Activated CD4-positive, alpha-beta T cell treated with anti-CD3 and anti-CD28 coated beads, Interleukin-2, amount 10 ng/mL, durations not matched to agents 7 days and 5 days (primary cell): Measurements from ENCODE around the gene ATXN1. TPM values are rescaled to one million over a fixed set of nuclear protein-coding genes. Genes with fewer than 3 reads are reported as not detected.

Experiments
- CTCF ChIA-PET: fragments of 350-600 bp; sonication (Branson Sonifier 250); formaldehyde crosslinking; loops from one replicate; lab custom pipeline; 2021; ENCODE audit warnings: antibody characterized with exemption; lab: Charles Lee
- POLR2A ChIA-PET: fragments of 350-600 bp; sonication (Branson Sonifier 250); formaldehyde crosslinking; loops from one replicate; lab custom pipeline; 2021; ENCODE audit warnings: antibody characterized with exemption; lab: Charles Lee
- DNase-seq: peaks from one replicate; pipeline ENCODE4 v3.0.0-alpha.2; 2020
- H3K27ac Mint-ChIP-seq: one replicate; pipeline ENCODE4 v1.8.0; 2021; ENCODE audit warnings: mild to moderate bottlenecking, moderate library complexity, mixed read lengths
- H3K27me3 Mint-ChIP-seq: one replicate; pipeline ENCODE4 v1.8.0; 2021; ENCODE audit warnings: mixed read lengths
- H3K36me3 Mint-ChIP-seq: one replicate; pipeline ENCODE4 v1.8.0; 2021; ENCODE audit warnings: low read depth, mixed read lengths
- H3K4me1 Mint-ChIP-seq: one replicate; pipeline ENCODE4 v1.8.0; 2021; ENCODE audit warnings: mixed read lengths
- H3K4me3 Mint-ChIP-seq: one replicate; pipeline ENCODE4 v1.8.0; 2021; ENCODE audit warnings: mild to moderate bottlenecking, moderate library complexity, mixed read lengths
- H3K9me3 Mint-ChIP-seq: one replicate; pipeline ENCODE4 v1.8.0; 2021; ENCODE audit warnings: mixed read lengths
- total RNA-seq, 2 experiments: library from RNA; stranded (reverse); gene quantifications; one replicate each; pipeline ENCODE4 v1.2.3, GENCODE V29; 2021

Gene ATXN1
- total RNA-seq, 2 experiments from 2014 or later, result 36.0 to 40.4 TPM

DNA sequence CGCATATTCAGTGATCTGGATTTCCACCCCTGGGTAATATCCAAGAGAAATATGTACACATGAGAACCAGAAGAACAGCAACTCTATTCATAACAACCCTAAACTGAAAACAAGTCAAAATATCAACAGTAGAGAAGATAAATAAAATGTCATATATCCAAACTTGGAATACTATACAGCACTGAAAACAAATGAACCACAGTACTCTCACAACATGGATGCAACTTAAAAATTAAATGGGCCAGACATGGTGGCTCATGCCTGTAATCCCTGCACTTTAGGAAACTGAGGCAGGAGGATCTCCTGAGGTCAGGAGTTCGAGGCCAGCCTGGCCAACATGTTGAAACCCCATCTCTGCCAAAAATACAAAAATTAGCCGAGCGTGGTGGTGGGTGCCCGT, 16.5 kb upstream of the ATXN1 start:
- Mint-ChIP-seq H3K27ac (no peak overlapping the region), H3K27me3 (peaks cover 5% of the 10 kb centered on the region), H3K9me3 (no peaks in the 10 kb centered on the region), H3K36me3 (no peaks in the 10 kb centered on the region), H3K4me1 (no peaks in the 10 kb centered on the region), H3K4me3 (no peak overlapping the region)
- ChIA-PET CTCF (interaction anchor here (0.6 to 1.1 kb wide), 2 partner anchors 15 to 1321 kb away, joined by 3 read pairs; no protein-coding TSS in a partner anchor), POLR2A (no interaction called here)
- DNase-seq, result no peak

DNA sequence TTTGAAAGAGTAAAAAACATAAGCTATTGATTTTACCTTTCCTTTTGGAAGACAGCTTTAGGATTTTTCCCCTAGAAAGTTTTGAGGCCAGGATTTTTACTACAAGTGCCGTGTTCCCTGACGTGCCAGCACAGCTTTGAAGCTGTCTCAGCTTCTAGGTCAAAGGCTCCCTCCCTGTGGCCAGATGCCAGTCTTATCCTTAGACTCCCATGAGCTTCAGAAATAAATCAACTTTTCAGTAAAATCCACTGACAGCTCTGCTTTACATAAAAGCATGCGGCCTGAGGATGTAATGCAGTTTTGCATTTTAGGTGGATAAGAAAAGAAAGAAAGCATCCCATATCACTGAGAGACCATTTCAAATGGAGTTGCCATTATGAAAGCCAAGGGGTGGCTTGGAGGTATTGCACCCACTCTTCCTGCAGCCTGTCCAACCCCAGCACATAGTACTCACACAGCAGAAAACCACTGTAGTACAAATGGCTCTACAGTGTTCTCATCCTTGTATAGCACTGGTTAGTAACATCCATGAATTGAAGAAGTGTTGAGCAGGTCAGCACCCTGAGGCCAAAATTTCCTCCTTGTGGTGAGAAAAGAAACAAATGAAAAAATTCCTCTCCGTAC, 15.2 kb upstream of the ATXN1 start:
- DNase-seq, result no peak
- Mint-ChIP-seq H3K4me3 (no peak overlapping the region), H3K27ac (no peak overlapping the region), H3K4me1 (peaks cover 4% of the 10 kb centered on the region), H3K36me3 (no peaks in the 10 kb centered on the region), H3K27me3 (peaks cover 5% of the 10 kb centered on the region), H3K9me3 (no peaks in the 10 kb centered on the region)
- POLR2A ChIA-PET, result no interaction called here
- CTCF ChIA-PET, result no interaction called here

DNA sequence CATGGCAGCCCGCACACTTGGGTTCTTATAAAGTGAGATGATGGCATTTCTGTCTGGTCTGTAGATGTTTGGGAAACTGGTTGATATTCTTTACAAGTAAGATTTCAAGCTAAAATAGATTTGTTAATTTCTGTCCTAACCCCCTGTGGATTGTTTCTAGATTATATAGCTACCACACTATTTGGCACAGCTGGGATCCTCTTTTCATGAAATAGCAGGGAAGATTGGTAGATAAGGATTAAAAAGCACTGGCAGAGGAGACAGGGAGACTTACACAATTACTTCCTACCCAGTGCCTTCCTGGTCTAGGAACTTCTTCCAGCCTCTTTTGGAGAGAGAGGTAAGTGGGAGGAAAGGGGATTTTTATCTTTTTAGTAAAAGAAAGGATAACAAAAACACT, 13.2 kb upstream of the ATXN1 start:
- no peak for DNase-seq
- no peaks in the 10 kb centered on the region for H3K9me3 Mint-ChIP-seq
- POLR2A ChIA-PET, result no interaction called here
- H3K4me1 Mint-ChIP-seq, result peaks cover 23% of the 10 kb centered on the region
- H3K36me3 Mint-ChIP-seq, result no peaks in the 10 kb centered on the region
- CTCF ChIA-PET, result interaction anchor here (1.5 kb wide), 2 partner anchors 10 to 11 kb away, joined by 3 read pairs; no protein-coding TSS in a partner anchor
- H3K27me3 Mint-ChIP-seq, result peaks cover 2% of the 10 kb centered on the region
- H3K27ac Mint-ChIP-seq, result no peak overlapping the region
- no peak overlapping the region for H3K4me3 Mint-ChIP-seq

DNA sequence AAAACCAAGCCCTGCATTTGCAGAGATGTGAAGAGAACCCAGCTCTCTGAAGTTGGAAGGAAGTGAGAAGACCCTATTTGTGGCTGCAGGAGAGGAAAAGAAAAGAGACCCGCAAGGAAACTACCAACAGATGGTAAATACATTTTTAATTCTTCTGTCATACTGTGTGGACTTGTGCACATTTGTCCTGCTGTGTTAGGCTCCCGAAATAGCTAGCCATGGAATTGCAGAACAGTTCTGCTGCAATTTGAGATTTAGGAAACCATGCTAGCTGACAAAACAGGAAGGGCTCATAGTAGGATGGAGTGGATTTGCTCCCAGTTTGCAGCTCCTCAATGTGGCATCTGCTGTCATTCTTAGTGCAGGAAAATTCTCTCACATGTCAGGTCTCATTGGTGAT, 12.1 kb upstream of the ATXN1 start:
- Mint-ChIP-seq H3K4me3 (no peak overlapping the region), H3K36me3 (no peaks in the 10 kb centered on the region), H3K4me1 (peaks cover 34% of the 10 kb centered on the region), H3K27ac (no peak overlapping the region), H3K9me3 (no peaks in the 10 kb centered on the region), H3K27me3 (no peaks in the 10 kb centered on the region)
- no peak for DNase-seq
- CTCF ChIA-PET, result interaction anchor here (0.6 to 3.4 kb wide), 5 partner anchors 9 to 336 kb away, joined by 3 to 23 read pairs (median 4); partner anchors contain the start of gene ATXN1
- POLR2A ChIA-PET, result no interaction called here

DNA sequence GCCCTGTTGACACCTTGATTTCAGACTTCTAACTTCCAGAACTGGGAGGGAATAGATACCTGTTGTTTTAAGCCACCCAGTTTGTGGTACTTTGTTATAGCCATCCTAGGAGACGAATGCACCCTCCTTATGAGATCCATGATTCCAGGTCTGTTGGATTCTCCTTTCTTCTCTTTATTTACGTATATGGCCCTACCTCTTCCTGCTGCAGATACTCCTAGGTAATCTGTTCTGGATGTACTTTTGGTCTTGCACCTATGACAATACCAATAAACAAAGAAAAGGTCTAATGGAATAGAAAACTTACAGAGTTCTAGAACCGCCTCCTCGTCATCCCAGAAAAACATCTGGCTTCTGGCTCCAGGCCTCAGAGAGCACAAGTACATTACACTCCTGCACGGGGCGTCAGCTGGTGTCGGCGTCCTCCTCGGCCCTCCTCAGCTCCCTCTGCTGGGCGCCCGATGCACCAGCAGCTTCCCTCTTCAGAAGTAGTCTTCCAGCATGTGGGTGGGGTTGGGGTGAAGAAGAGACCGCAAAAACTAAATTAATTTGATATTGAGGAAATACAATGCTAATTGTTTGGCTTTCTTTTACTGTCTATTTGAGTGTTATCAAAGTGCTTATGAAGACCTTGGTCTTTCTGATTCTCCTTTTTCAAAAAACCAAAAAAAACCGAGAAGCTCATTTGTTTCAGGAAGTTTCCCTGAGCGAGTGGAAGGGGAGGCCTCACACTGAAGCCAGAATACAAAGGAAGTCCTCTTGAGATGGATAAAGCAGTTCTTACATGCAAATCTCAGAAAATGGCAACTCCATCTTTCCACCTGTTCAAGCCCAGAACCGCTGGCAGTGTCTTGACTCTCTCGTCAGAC, 9.7 kb upstream of the ATXN1 start:
- H3K27me3 Mint-ChIP-seq, result no peaks in the 10 kb centered on the region
- peaks cover 53% of the 10 kb centered on the region for H3K4me1 Mint-ChIP-seq
- no peak overlapping the region for H3K27ac Mint-ChIP-seq
- H3K4me3 Mint-ChIP-seq, result no peak overlapping the region
- POLR2A ChIA-PET, result no interaction called here
- peaks cover 4% of the 10 kb centered on the region for H3K36me3 Mint-ChIP-seq
- H3K9me3 Mint-ChIP-seq, result no peaks in the 10 kb centered on the region
- CTCF ChIA-PET, result interaction anchor here (0.6 to 3.4 kb wide), 18 partner anchors 8 to 448 kb away, joined by 3 to 23 read pairs (median 4); partner anchors contain the start of gene ATXN1
- DNase-seq, result peak; percentile 73

DNA sequence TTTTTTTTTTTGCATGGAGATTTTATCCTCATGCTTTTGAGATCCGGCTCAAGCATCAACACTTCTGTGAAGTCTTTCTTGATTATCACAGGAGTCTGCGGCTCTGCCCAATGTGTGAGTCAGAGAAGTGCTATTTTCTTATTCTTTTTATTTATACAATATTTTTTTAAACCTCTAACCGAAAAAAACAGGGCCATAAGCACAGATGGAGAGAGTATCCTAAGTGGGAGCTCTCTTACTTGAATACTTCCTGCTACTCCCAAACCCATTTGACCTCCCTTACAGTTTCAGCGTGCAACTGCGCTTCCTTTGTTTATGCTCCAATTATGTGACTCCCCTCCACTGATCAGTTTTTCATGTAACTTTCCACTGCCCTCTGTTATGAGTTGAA, 8.7 kb upstream of the ATXN1 start:
- Mint-ChIP-seq H3K27me3 (no peaks in the 10 kb centered on the region), H3K4me3 (no peak overlapping the region), H3K9me3 (no peaks in the 10 kb centered on the region), H3K27ac (peak overlapping the region; percentile 43), H3K36me3 (peaks cover 4% of the 10 kb centered on the region), H3K4me1 (peaks cover 61% of the 10 kb centered on the region)
- CTCF ChIA-PET, result interaction anchor here (0.6 to 2.2 kb wide), 3 partner anchors 13 to 442 kb away, joined by 3 to 15 read pairs (median 5); no protein-coding TSS in a partner anchor
- POLR2A ChIA-PET, result no interaction called here
- no peak for DNase-seq

DNA sequence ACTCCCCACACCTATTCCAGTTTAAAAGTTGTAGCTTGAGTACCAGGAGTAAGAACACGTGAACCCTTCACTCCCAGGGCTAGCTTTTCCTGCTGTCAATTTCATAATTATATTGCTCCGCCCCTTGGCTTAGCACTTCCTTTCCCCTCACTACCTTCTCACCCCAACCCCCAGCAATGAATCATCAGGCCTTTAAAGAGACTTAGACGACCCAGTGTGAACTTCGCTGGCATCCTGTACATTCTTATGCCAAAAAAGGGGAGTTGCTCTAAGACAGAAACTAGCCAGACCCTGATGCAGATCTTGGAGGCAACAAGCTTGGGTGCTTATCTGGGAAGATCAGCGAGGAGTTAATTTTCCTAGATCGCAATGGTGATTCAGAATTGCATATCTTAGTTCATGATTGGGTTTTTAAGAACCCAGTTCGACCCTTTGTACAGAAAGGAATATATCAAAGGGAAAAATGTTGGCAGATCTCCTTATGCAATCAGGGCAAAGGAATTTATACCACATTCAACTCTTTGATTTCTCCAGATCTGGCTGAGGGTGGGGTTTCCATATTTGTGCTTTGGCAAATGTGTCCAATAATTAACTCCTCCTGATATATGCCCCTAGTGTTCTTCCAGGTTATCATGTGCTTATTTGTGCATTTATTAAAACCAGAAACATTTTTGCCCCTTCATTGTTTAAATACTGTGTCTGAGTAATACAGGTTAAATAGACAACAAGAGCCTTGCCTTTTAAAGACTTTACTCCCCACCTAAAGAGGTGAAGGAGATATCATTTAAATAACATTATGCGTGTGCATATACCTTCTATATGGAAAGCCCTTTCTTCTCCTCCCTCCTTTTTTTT, 8.1 kb upstream of the ATXN1 start:
- no peaks in the 10 kb centered on the region for H3K9me3 Mint-ChIP-seq
- peak; percentile 77 for DNase-seq
- CTCF ChIA-PET, result interaction anchor here (0.6 to 0.8 kb wide), 2 partner anchors 55 to 441 kb away, joined by 3 read pairs; no protein-coding TSS in a partner anchor
- H3K27me3 Mint-ChIP-seq, result no peaks in the 10 kb centered on the region
- H3K36me3 Mint-ChIP-seq, result peaks cover 7% of the 10 kb centered on the region
- POLR2A ChIA-PET, result no interaction called here
- H3K4me3 Mint-ChIP-seq, result no peak overlapping the region
- H3K27ac Mint-ChIP-seq, result peak overlapping the region; percentile 43
- peaks cover 67% of the 10 kb centered on the region for H3K4me1 Mint-ChIP-seq

DNA sequence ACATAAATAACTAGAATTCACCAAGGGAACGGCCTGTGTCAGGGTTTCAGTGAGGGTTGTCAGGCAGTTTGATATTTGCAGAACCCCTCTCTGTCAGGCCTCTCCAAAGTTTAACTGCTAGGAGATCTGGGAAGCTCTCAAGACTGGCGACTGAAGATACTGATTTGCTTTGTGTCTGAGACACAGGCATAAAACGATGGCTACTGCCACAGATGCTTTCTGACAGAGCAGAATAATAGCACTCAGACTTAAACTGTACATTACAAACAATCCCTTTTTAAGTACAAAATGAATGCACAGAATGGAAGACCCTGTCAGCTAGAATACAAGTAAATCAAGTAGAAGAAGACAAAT, 7.2 kb upstream of the ATXN1 start:
- Mint-ChIP-seq H3K27me3 (no peaks in the 10 kb centered on the region), H3K36me3 (peaks cover 7% of the 10 kb centered on the region), H3K27ac (no peak overlapping the region), H3K4me3 (no peak overlapping the region), H3K9me3 (no peaks in the 10 kb centered on the region), H3K4me1 (peaks cover 76% of the 10 kb centered on the region)
- ChIA-PET POLR2A (no interaction called here), CTCF (interaction anchor here (1.2 to 1.5 kb wide), 2 partner anchors 16 to 77 kb away, joined by 3 read pairs; no protein-coding TSS in a partner anchor)
- DNase-seq, result no peak

DNA sequence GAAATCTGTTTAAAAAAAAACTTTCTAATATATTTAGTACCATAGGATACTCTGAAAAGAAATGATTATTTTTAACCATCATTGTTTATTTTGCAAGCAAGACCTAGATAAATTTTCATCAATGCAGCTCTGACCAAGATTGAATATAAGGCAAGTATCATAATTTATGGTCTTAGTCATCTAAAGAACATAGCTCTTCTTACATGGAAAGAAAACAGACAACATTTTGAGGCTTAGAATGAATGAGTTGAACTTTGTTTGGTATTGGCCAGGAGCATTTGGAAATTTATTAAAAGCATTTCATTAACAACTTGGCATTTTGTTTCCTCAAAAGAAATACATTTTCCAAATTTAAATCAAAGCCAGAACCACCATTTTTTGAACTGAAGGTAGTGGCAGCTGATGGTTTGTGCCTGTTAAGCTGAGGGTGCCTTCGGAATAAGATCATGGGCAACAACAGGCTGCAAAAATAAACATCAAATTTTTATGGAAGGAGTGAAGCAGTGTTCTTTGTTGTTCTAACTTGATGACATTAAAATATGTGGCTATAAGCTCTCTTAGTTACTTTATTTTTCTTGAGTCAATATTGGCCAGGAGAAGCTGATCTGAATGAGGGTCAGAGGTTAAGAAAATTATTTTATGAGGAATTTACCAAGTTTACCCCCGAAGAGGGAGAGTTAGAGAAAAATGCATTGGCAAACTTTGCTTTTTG, 6.7 kb upstream of the ATXN1 start:
- no peak for DNase-seq
- Mint-ChIP-seq H3K27me3 (no peaks in the 10 kb centered on the region), H3K27ac (no peak overlapping the region), H3K4me3 (no peak overlapping the region), H3K9me3 (no peaks in the 10 kb centered on the region), H3K36me3 (peaks cover 7% of the 10 kb centered on the region), H3K4me1 (peaks cover 80% of the 10 kb centered on the region)
- POLR2A ChIA-PET, result no interaction called here
- CTCF ChIA-PET, result interaction anchor here (0.8 to 1.5 kb wide), 4 partner anchors 16 to 77 kb away, joined by 3 read pairs; no protein-coding TSS in a partner anchor

DNA sequence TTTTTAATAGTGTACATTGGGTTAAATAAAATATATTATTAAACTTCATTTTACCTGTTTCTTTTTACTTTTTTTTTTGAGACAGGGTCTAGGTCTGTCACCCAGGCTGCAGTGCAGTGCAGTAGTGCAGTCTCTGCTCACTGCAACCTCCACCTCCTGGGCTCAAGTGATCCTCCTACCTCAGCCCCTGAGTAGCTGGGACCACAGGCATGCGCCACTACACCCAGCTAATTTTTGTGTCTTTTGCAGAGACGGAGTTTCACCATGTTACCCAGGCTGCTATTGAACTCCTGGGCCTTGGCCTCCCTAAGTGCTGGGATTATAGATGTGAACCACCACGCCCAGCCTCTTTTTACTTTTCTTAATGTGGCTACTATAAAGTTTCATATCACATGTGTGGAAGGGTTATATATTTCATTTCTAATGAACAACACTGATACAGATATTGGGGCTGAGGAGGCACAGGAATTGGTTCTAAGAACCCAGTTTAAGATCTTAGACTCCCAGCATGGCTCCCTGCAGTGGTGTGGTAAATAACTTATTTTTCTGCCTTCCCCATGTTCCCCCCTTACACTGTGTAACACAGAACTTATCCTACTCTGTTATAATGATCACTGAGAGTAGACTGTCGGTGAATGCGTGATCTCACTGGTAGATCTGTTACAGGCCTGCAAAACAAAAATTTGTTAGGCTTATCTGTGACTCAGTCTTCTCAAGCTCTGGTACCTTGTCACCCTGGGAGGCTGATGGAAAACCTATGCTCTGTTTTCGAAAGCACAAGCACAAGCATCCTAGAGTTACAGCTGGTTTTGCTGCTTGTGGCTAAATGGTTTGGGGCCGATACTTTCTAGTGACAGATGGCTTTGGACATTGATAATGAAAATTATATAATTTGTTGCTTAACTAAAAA, 5.8 kb upstream of the ATXN1 start:
- Mint-ChIP-seq H3K27me3 (no peaks in the 10 kb centered on the region), H3K9me3 (no peaks in the 10 kb centered on the region), H3K27ac (no peak overlapping the region), H3K36me3 (peaks cover 7% of the 10 kb centered on the region), H3K4me3 (no peak overlapping the region), H3K4me1 (peaks cover 85% of the 10 kb centered on the region)
- POLR2A ChIA-PET, result no interaction called here
- DNase-seq, result no peak
- CTCF ChIA-PET, result interaction anchor here (0.8 to 1.5 kb wide), 4 partner anchors 17 to 76 kb away, joined by 3 read pairs; no protein-coding TSS in a partner anchor

DNA sequence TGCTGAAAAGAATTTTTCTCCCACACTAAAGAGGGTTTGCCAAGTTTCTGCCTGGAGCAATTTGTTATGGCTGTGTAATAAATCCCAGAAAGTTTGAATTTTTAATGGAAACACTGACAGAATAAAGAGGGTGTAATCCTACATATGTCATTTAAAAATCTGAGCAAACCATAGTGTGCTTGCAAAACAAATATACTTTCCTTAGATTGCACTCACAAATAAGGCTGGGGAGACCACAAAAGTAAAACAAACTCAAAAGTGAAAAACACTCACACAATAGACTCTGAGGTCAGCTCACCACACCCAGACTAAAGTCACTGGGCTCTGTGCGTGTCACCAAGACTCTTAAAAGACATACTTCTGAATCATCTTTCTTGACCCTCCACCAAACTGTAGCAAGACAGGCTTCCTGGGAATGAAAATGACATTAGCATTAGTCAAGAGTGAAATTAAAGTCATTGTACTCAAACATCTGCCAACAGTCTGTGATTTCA, 4.8 kb upstream of the ATXN1 start:
- CTCF ChIA-PET, result no interaction called here
- POLR2A ChIA-PET, result no interaction called here
- H3K4me3 Mint-ChIP-seq, result no peak overlapping the region
- peaks cover 7% of the 10 kb centered on the region for H3K36me3 Mint-ChIP-seq
- H3K27me3 Mint-ChIP-seq, result no peaks in the 10 kb centered on the region
- peaks cover 77% of the 10 kb centered on the region for H3K4me1 Mint-ChIP-seq
- peak overlapping the region; percentile 60 for H3K27ac Mint-ChIP-seq
- no peaks in the 10 kb centered on the region for H3K9me3 Mint-ChIP-seq
- DNase-seq, result peak; percentile 37
